Caco-2 (cell line): ENCODE results near the gene CCDC82. TPM values are rescaled to one million over a fixed set of nuclear protein-coding genes. Genes with fewer than 3 reads are reported as not detected.

Experiments
- BruUV-seq: library from RNA; stranded (reverse); fragments of 400-500 nt; replicated peaks from 2 replicates; lab custom pipeline; 2021; lab: Mats Ljungman, UMichigan
- CTCF ChIA-PET: fragments of 300-600 bp; sonication (Branson Sonifier 250); formaldehyde crosslinking; loops from one replicate; lab custom pipeline; 2022; ENCODE audit warnings: antibody characterized with exemption; lab: Charles Lee
- POLR2A ChIA-PET: fragments of 300-600 bp; sonication (Branson Sonifier 250); formaldehyde crosslinking; loops from one replicate; lab custom pipeline; 2022; ENCODE audit warnings: antibody characterized with exemption; lab: Charles Lee
- DNase-seq, 2 experiments: peaks; one replicate each; pipeline versions ENCODE4 v3.0.0 to v3.0.0-alpha.2; 2020 to 2022
- H3K27me3 ChIP-seq: replicated peaks from 2 replicates; pipeline ENCODE4 v1.6.0; 2011; ENCODE audit warnings: low read length; ENCODE audit not compliant: control insufficient read depth, insufficient read depth
- H3K36me3 ChIP-seq: 2 replicates; pipeline ENCODE4 v1.5.1; 2011; ENCODE audit warnings: low read length; ENCODE audit not compliant: control insufficient read depth, insufficient read depth
- H3K4me1 ChIP-seq: fragments of 250-450 bp; sonication (Bioruptor Pico); 2 replicates; pipeline ENCODE4 v1.5.1; 2020; ENCODE audit warnings: mild to moderate bottlenecking
- H3K4me3 ChIP-seq: 2 replicates; pipeline ENCODE4 v1.5.1; 2011; ENCODE audit warnings: low read depth, mild to moderate bottlenecking, control low read depth, low read length
- H3K9me3 ChIP-seq: fragments of 250-450 bp; sonication (Bioruptor Pico); 2 replicates; pipeline ENCODE4 v1.5.1; 2020; ENCODE audit warnings: mild to moderate bottlenecking, moderate library complexity
- H3K27ac Mint-ChIP-seq: one replicate; pipeline ENCODE4 v1.8.0; 2022; ENCODE audit warnings: mixed read lengths; ENCODE audit not compliant: unreplicated experiment
- H3K27me3 Mint-ChIP-seq: one replicate; pipeline ENCODE4 v1.8.0; 2022; ENCODE audit warnings: mixed read lengths; ENCODE audit not compliant: insufficient read depth, unreplicated experiment
- H3K36me3 Mint-ChIP-seq: one replicate; pipeline ENCODE4 v1.8.0; 2022; ENCODE audit warnings: mild to moderate bottlenecking, mixed read lengths; ENCODE audit not compliant: insufficient read depth, unreplicated experiment
- H3K4me1 Mint-ChIP-seq: one replicate; pipeline ENCODE4 v1.8.0; 2022; ENCODE audit warnings: low read depth, mixed read lengths; ENCODE audit not compliant: unreplicated experiment
- H3K4me3 Mint-ChIP-seq: one replicate; pipeline ENCODE4 v1.8.0; 2022; ENCODE audit warnings: mild to moderate bottlenecking, moderate library complexity, mixed read lengths; ENCODE audit not compliant: unreplicated experiment
- H3K9me3 Mint-ChIP-seq: one replicate; pipeline ENCODE4 v1.8.0; 2022; ENCODE audit warnings: mixed read lengths; ENCODE audit not compliant: unreplicated experiment
- intact Hi-C: fragments of 100-400 bp; cut with micrococcal nuclease; formaldehyde crosslinking; loops from one replicate; pipeline ENCODE4 v1.10.0; 2022; ENCODE audit not compliant: unreplicated experiment
- total RNA-seq: library from RNA; stranded (reverse); gene quantifications from 2 replicates; pipeline ENCODE4 v1.2.3, GENCODE V29; 2022
- TF ChIP-seq, protein P1 (sequence below), 2 experiments: fragments of 200-600 bp in 1 of 2; IDR thresholded peaks; 1 replicate in 1 of 2; 2 replicates in 1 of 2; pipeline versions ENCODE4 v1.5.1 to v1.8.0; 2011 to 2022; ENCODE audit warnings: antibody characterized with exemption in 1 of 2, control low read depth in 1 of 2, inconsistent platforms in 1 of 2, low read depth in 1 of 2, low read length in 1 of 2, mild to moderate bottlenecking in 1 of 2, moderate library complexity in 1 of 2; ENCODE audit not compliant: insufficient read depth in 1 of 2, severe bottlenecking in 1 of 2, unreplicated experiment in 1 of 2

The CCDC82 gene
- total RNA-seq, 1 experiment from 2014 or later, result 38.2 TPM

DNA sequence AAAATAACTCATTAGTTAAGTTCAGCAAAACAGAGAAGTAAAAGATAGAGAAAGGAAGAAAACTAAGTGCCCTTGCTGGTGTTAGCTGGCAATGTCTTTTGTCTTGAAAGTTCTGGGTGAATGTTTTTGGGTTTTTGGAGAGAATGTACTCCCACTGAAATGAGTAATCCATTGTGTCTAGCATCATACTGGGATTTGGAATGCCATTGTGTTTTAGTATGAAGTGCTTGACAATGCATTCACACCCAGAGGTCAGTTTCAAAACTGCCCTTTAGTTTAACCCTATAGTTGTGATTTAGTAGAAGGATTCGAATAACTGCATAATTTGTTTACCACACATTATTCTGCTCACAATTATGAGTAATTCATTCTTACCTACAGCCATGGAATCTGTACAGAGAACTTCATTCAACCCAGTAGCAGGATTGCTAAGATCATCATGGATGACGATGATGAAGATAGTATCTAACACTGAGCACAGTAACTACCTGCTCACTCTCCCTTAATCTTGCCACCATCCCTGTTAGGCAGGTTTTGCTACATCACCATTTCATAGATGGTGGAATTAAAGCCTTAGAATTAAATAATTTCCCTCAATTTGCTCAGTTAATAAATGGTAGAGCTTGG lies 80.6 kb downstream of the CCDC82 start:
- H3K36me3 ChIP-seq, result no peaks in the 10 kb centered on the region
- H3K27me3 Mint-ChIP-seq, result no peaks in the 10 kb centered on the region
- peaks cover 35% of the 10 kb centered on the region for H3K4me1 Mint-ChIP-seq
- no peak overlapping the region for H3K4me3 ChIP-seq
- no peak overlapping the region for H3K4me3 Mint-ChIP-seq
- H3K9me3 Mint-ChIP-seq, result no peaks in the 10 kb centered on the region
- no peak overlapping the region for H3K27ac Mint-ChIP-seq
- CTCF ChIA-PET, result no interaction called here
- H3K4me1 ChIP-seq, result peaks cover 30% of the 10 kb centered on the region
- intact Hi-C loops, result loop anchor here (2.0 kb wide), 1 partner anchor 34 kb away; the partner anchor contains the start of gene MAML2
- TF ChIP-seq, protein P1, sequence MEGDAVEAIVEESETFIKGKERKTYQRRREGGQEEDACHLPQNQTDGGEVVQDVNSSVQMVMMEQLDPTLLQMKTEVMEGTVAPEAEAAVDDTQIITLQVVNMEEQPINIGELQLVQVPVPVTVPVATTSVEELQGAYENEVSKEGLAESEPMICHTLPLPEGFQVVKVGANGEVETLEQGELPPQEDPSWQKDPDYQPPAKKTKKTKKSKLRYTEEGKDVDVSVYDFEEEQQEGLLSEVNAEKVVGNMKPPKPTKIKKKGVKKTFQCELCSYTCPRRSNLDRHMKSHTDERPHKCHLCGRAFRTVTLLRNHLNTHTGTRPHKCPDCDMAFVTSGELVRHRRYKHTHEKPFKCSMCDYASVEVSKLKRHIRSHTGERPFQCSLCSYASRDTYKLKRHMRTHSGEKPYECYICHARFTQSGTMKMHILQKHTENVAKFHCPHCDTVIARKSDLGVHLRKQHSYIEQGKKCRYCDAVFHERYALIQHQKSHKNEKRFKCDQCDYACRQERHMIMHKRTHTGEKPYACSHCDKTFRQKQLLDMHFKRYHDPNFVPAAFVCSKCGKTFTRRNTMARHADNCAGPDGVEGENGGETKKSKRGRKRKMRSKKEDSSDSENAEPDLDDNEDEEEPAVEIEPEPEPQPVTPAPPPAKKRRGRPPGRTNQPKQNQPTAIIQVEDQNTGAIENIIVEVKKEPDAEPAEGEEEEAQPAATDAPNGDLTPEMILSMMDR (IDR thresholded peaks at IDR 0.05; ENCODE audit: insufficient read depth in 1 of 2, low read depth in 1 of 2, low read length in 1 of 2, severe bottlenecking in 1 of 2, unreplicated experiment in 1 of 2), result no peak
- BruUV-seq, result no TSS peak
- no peaks in the 10 kb centered on the region for H3K27me3 ChIP-seq
- no peaks in the 10 kb centered on the region for H3K36me3 Mint-ChIP-seq
- H3K9me3 ChIP-seq, result no peaks in the 10 kb centered on the region
- DNase-seq, result no peak
- POLR2A ChIA-PET, result interaction anchor here (0.6 kb wide), 1 partner anchor 241 kb away, joined by 5 read pairs; no protein-coding TSS in a partner anchor

DNA sequence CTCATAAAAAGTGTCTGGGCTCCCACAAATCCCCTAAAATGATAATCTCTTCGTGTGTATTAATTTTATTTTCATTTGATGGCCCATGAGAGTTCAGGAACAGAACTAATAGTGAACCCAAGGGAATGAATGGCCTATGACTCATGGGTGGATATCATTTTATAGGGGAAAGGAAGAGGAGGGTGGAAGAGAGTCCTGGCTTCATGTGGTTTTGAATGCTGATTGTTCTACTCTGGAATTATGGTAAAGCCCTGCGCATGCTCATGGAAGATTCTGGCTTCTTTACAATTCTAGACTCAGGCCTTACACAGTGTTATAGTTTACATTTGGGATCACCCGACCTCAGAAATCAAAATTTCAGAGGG lies 82.0 kb downstream of the CCDC82 start:
- Histone ChIP-seq H3K4me1 (peaks cover 22% of the 10 kb centered on the region), H3K27me3 (no peaks in the 10 kb centered on the region), H3K4me3 (no peak overlapping the region), H3K36me3 (no peaks in the 10 kb centered on the region), H3K9me3 (no peaks in the 10 kb centered on the region)
- no peak overlapping the region for H3K27ac Mint-ChIP-seq
- H3K27me3 Mint-ChIP-seq, result no peaks in the 10 kb centered on the region
- TF ChIP-seq, protein P1 (IDR thresholded peaks at IDR 0.05; ENCODE audit: insufficient read depth in 1 of 2, low read depth in 1 of 2, low read length in 1 of 2, severe bottlenecking in 1 of 2, unreplicated experiment in 1 of 2), result no peak
- no TSS peak for BruUV-seq
- no peak for DNase-seq
- H3K36me3 Mint-ChIP-seq, result no peaks in the 10 kb centered on the region
- no peak overlapping the region for H3K4me3 Mint-ChIP-seq
- H3K9me3 Mint-ChIP-seq, result no peaks in the 10 kb centered on the region
- POLR2A ChIA-PET, result no interaction called here
- CTCF ChIA-PET, result interaction anchor here (1.6 kb wide), 1 partner anchor 35 kb away, joined by 7 read pairs; the partner anchor contains the start of gene MAML2
- intact Hi-C loops, result loop anchor here (2.0 kb wide), 1 partner anchor 35 kb away; the partner anchor contains the start of gene MAML2
- peaks cover 32% of the 10 kb centered on the region for H3K4me1 Mint-ChIP-seq

DNA sequence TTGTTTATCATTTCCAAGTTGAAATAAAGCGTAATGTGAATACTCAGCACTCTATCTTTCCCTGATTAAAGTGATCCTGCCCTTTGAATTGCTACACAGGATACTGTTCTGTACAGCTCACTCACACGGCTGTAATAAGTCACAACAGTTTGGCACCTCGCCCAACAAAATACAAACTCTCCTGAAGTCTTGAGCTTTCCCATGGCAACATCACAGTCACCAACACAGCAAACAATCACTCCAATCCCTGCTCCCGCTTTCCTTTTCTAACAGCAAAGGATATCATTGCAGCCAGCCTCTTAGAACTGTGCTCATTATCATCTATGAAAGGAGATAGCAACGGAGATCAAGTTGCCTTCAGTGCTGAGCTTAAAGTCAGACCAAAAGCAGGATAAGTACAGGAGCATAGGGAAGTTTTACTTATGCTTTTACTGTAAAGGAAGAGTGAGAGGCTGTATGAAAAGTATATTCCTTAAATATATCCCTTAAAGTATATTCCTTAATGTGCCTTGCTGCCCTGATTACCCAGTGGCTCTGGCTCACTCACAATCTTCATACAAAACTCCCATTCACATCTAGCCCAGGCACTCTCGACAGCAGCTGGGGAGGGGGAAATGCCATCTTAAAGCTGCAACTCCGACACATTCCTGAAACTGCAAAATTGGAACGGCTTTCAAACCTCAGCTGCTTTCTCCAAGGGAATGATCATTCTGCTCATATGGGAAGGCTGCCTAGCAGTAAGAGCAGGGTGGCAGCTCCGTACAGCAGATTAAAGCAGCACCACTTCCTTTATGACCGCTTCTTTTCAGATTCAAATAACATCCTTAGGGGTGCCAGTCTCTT lies 82.6 kb downstream of the CCDC82 start:
- POLR2A ChIA-PET, result no interaction called here
- peaks cover 22% of the 10 kb centered on the region for H3K4me1 ChIP-seq
- intact Hi-C loops, result no loop called here

More for the DNA sequence above, 82.6 kb downstream of the CCDC82 start:
- no peaks in the 10 kb centered on the region for H3K36me3 ChIP-seq
- Mint-ChIP-seq H3K27ac (no peak overlapping the region), H3K27me3 (no peaks in the 10 kb centered on the region), H3K36me3 (no peaks in the 10 kb centered on the region), H3K4me3 (no peak overlapping the region), H3K4me1 (peaks cover 32% of the 10 kb centered on the region), H3K9me3 (no peaks in the 10 kb centered on the region)
- DNase-seq, result no peak
- CTCF ChIA-PET, result interaction anchor here (1.6 kb wide), 1 partner anchor 36 kb away, joined by 7 read pairs; the partner anchor contains the start of gene MAML2
- no peak overlapping the region for H3K4me3 ChIP-seq
- H3K27me3 ChIP-seq, result no peaks in the 10 kb centered on the region
- TF ChIP-seq, protein P1 (IDR thresholded peaks at IDR 0.05; ENCODE audit: insufficient read depth in 1 of 2, low read depth in 1 of 2, low read length in 1 of 2, severe bottlenecking in 1 of 2, unreplicated experiment in 1 of 2), result no peak
- no peaks in the 10 kb centered on the region for H3K9me3 ChIP-seq
- BruUV-seq, result no TSS peak
